H1 (cell line): Measurements from ENCODE around the gene AOAH. TPM values are rescaled to one million over a fixed set of nuclear protein-coding genes. Genes with fewer than 3 reads are reported as not detected.
"Not testable (repeated sequence)": the region's sequence is repeated elsewhere in the genome, so short reads cannot be mapped to it uniquely, and the experiment has no call there.

Source experiments
- CTCF ChIA-PET: fragments of 300-600 bp; sonication (Branson Sonifier 250); formaldehyde crosslinking; loops from one replicate; lab custom pipeline; 2021; ENCODE audit not compliant: partially characterized antibody; lab: Charles Lee
- POLR2A ChIA-PET: fragments of 300-600 bp; sonication (Branson Sonifier 250); formaldehyde crosslinking; loops from one replicate; lab custom pipeline; 2021; ENCODE audit warnings: inconsistent platforms; ENCODE audit not compliant: partially characterized antibody; lab: Charles Lee
- DNase-seq, 2 experiments: peaks; one replicate each; pipeline versions ENCODE4 v3.0.0 to v3.0.0-alpha.2; 2010 to 2022; ENCODE audit warnings: low spot score in 2 of 2, low read depth in 1 of 2, mixed read lengths in 1 of 2
- FAIRE-seq: peaks from 2 replicates; lab custom pipeline; 2011; peaks lifted over from hg19 to GRCh38; lab: Jason Lieb, UNC
- H2AFZ ChIP-seq: 2 replicates; pipeline ENCODE4 v1.8.1; 2012; ENCODE audit warnings: low read length, inconsistent platforms
- H2AK5ac ChIP-seq: 2 replicates; pipeline ENCODE4 v1.6.1; 2013; ENCODE audit warnings: low read depth, low read length
- H2BK120ac ChIP-seq: replicated peaks from 2 replicates; pipeline ENCODE3; 2013; ENCODE audit warnings: low read depth, low read length, inconsistent platforms
- H2BK12ac ChIP-seq: 2 replicates; pipeline ENCODE4 v1.6.1; 2013; ENCODE audit warnings: low read depth, low read length
- H2BK15ac ChIP-seq: 2 replicates; pipeline ENCODE4 v1.6.1; 2013; ENCODE audit warnings: low read length
- H2BK20ac ChIP-seq: 2 replicates; pipeline ENCODE4 v1.6.1; 2013; ENCODE audit warnings: low read length
- H2BK5ac ChIP-seq: 2 replicates; pipeline ENCODE4 v1.6.1; 2013; ENCODE audit warnings: low read depth, low read length
- H3K14ac ChIP-seq: 2 replicates; pipeline ENCODE4 v1.6.1; 2013; ENCODE audit warnings: inconsistent platforms; ENCODE audit not compliant: insufficient read length
- H3K18ac ChIP-seq: 2 replicates; pipeline ENCODE4 v1.6.1; 2013; ENCODE audit warnings: low read length; ENCODE audit errors: extremely low read depth
- H3K23ac ChIP-seq: 2 replicates; pipeline ENCODE4 v1.6.1; 2013; ENCODE audit warnings: inconsistent platforms; ENCODE audit not compliant: insufficient read length
- H3K23me2 ChIP-seq: 2 replicates; pipeline ENCODE4 v1.6.1; 2013; ENCODE audit warnings: low read depth, low read length
- H3K27ac ChIP-seq: 2 replicates; pipeline ENCODE4 v1.6.1; 2011; ENCODE audit warnings: low read depth, low read length, inconsistent platforms
- H3K27me3 ChIP-seq, 4 experiments: replicated peaks in 1 of 4; 1 replicate in 1 of 4; 2 replicates in 3 of 4; pipeline versions ENCODE4 v1.6.1 to v1.8.1; 2011 to 2013; ENCODE audit warnings: low read length in 3 of 4, mild to moderate bottlenecking in 3 of 4, inconsistent platforms in 2 of 4, mixed read lengths in 2 of 4, moderate library complexity in 1 of 4; ENCODE audit not compliant: control insufficient read depth in 3 of 4, insufficient read depth in 3 of 4; ENCODE audit errors: extremely low read depth in 1 of 4
- H3K36me3 ChIP-seq, 4 experiments: 2 replicates each; pipeline versions ENCODE4 v1.6.1 to v1.8.1; 2011 to 2013; ENCODE audit warnings: mild to moderate bottlenecking in 4 of 4, low read length in 3 of 4, moderate library complexity in 2 of 4, control low read depth in 1 of 4, inconsistent platforms in 1 of 4; ENCODE audit not compliant: insufficient read depth in 4 of 4, control insufficient read depth in 2 of 4
- H3K4ac ChIP-seq: replicated peaks from 2 replicates; pipeline ENCODE3; 2013; ENCODE audit warnings: low read length, low read depth, mixed read lengths, inconsistent platforms; ENCODE audit not compliant: insufficient read length
- H3K4me1 ChIP-seq, 4 experiments: replicated peaks in 1 of 4; 1 replicate in 1 of 4; 2 replicates in 3 of 4; pipeline versions ENCODE4 v1.6.1 to v1.8.1; 2011 to 2013; ENCODE audit warnings: low read length in 3 of 4, inconsistent platforms in 2 of 4, mixed read lengths in 1 of 4; ENCODE audit not compliant: insufficient read depth in 4 of 4, control insufficient read depth in 3 of 4
- H3K4me2 ChIP-seq, 2 experiments: 2 replicates each; pipeline versions ENCODE4 v1.6.1 to v1.8.1; 2011 to 2013; ENCODE audit warnings: low read depth in 2 of 2, low read length in 2 of 2, control low read depth in 1 of 2, inconsistent platforms in 1 of 2, mild to moderate bottlenecking in 1 of 2; ENCODE audit not compliant: insufficient read depth in 1 of 2
- H3K4me3 ChIP-seq, 4 experiments: fragments of 200-600, 300-600 bp in 1 of 4; sonication (generic), shearing (Covaris generic), sonication (Bioruptor Twin) in 1 of 4; 2 replicates each; pipeline versions ENCODE4 v1.5.1 to v1.8.1; 2011 to 2016; ENCODE audit warnings: low read length in 4 of 4, low read depth in 3 of 4, control low read depth in 2 of 4, inconsistent platforms in 2 of 4, mild to moderate bottlenecking in 2 of 4, mixed read lengths in 1 of 4, moderate library complexity in 1 of 4; ENCODE audit not compliant: insufficient read depth in 2 of 4; ENCODE audit errors: extremely low read depth in 1 of 4
- H3K56ac ChIP-seq: replicated peaks from 2 replicates; pipeline ENCODE3; 2013; ENCODE audit warnings: low read depth, mild to moderate bottlenecking, mixed read lengths, low read length, inconsistent platforms; ENCODE audit not compliant: insufficient read length
- H3K79me1 ChIP-seq: 2 replicates; pipeline ENCODE4 v1.6.1; 2013; ENCODE audit warnings: low read depth, low read length, control low read depth
- H3K79me2 ChIP-seq, 2 experiments: 2 replicates each; pipeline versions ENCODE4 v1.6.1 to v1.8.1; 2012 to 2013; ENCODE audit warnings: low read length in 2 of 2, mild to moderate bottlenecking in 2 of 2, inconsistent platforms in 1 of 2; ENCODE audit not compliant: insufficient read depth in 2 of 2, control insufficient read depth in 1 of 2
- H3K9ac ChIP-seq, 4 experiments: replicated peaks in 1 of 4; 1 replicate in 1 of 4; 2 replicates in 3 of 4; pipeline versions ENCODE4 v1.6.1 to v1.8.1; 2011 to 2013; ENCODE audit warnings: low read depth in 3 of 4, low read length in 3 of 4, control low read depth in 2 of 4, mild to moderate bottlenecking in 2 of 4, moderate library complexity in 2 of 4, inconsistent platforms in 1 of 4; ENCODE audit errors: extremely low read depth in 1 of 4
- H3K9me3 ChIP-seq, 2 experiments: 2 replicates each; pipeline versions ENCODE4 v1.6.1 to v1.8.1; 2012 to 2013; ENCODE audit warnings: mild to moderate bottlenecking in 2 of 2, moderate library complexity in 2 of 2, control low read depth in 1 of 2, inconsistent platforms in 1 of 2, low read depth in 1 of 2, low read length in 1 of 2, mixed read lengths in 1 of 2; ENCODE audit not compliant: insufficient read depth in 2 of 2
- H4K20me1 ChIP-seq, 2 experiments: replicated peaks in 1 of 2; 2 replicates each; pipeline versions ENCODE3 to v1.8.1; 2011 to 2013; ENCODE audit warnings: inconsistent platforms in 2 of 2, low read length in 2 of 2, mild to moderate bottlenecking in 1 of 2; ENCODE audit not compliant: insufficient read depth in 2 of 2, control insufficient read depth in 1 of 2
- H4K5ac ChIP-seq: 2 replicates; pipeline ENCODE4 v1.6.1; 2013; ENCODE audit warnings: low read length, low read depth, mixed read lengths, inconsistent platforms; ENCODE audit not compliant: insufficient read length
- H4K8ac ChIP-seq: 2 replicates; pipeline ENCODE4 v1.8.0; 2013; ENCODE audit warnings: mild to moderate bottlenecking, moderate library complexity, low read length, inconsistent platforms; ENCODE audit not compliant: insufficient read depth; ENCODE audit errors: extremely low read depth
- H4K91ac ChIP-seq: replicated peaks from 2 replicates; pipeline ENCODE3; 2013; ENCODE audit warnings: low read length, mixed read lengths, inconsistent platforms; ENCODE audit not compliant: insufficient read length
- WGBS, 2 experiments: shearing (Covaris generic) in 1 of 2; methylation state at CpG; one replicate each; pipeline versions ENCODE4 v1.1.6 to v1.1.7; 2013 to 2015; ENCODE audit warnings: low lambda C conversion rate in 2 of 2, mixed read lengths in 2 of 2, inconsistent platforms in 1 of 2, low coverage in 1 of 2, missing lambda C conversion rate in 1 of 2; ENCODE audit not compliant: insufficient replicate concordance in 2 of 2, insufficient coverage in 1 of 2, insufficient read length in 1 of 2; ENCODE audit errors: extremely low coverage in 1 of 2, missing lambda C conversion rate in 1 of 2; 5-methylcytosine and 5-hydroxymethylcytosine counted together
- polyA plus RNA-seq, 7 experiments: library from polyadenylated mRNA; depleted of rRNA in 3 of 7; stranded (reverse) in 5 of 7; unstranded in 2 of 7; fragments of >200 nt in 5 of 7; fragments of 200-250 nt in 2 of 7; gene quantifications; 1 replicate in 5 of 7; 2 replicates in 1 of 7; 4 replicates in 1 of 7; pipeline versions ENCODE4 v1.2.1 to v1.2.3, GENCODE V29; 2011 to 2013; ENCODE audit warnings: missing spikeins in 2 of 7, mixed read lengths in 2 of 7
- total RNA-seq: library from RNA; stranded (reverse); fragmentation: NEBNext Ultra II Directional; extraction: Animal tissue kit (Norgen Biotek cat#: 25700); gene quantifications from 2 replicates; pipeline ENCODE4 v1.2.1, GENCODE V29; 2021

AOAH gene
- total and polyA plus RNA-seq, 2 of the 8 experiments (the other 6 are each of a cell fraction or from before 2014, with no cell fraction given): 0.08 TPM; not detected in 1

GRCh38 chr7:36716802-36717201, 7.5 kb downstream of the AOAH start:
- H2BK15ac ChIP-seq, H2BK120ac ChIP-seq, H3K18ac ChIP-seq, H4K91ac ChIP-seq, POLR2A ChIA-PET, H3K4me2 ChIP-seq, H3K9ac ChIP-seq, H3K23me2 ChIP-seq, H3K56ac ChIP-seq, H4K20me1 ChIP-seq, H3K23ac ChIP-seq, H3K4me1 ChIP-seq, DNase-seq, FAIRE-seq, H2BK20ac ChIP-seq, H4K8ac ChIP-seq, H3K4ac ChIP-seq, H3K4me3 ChIP-seq, H2BK5ac ChIP-seq, H2AK5ac ChIP-seq, H3K79me2 ChIP-seq, H3K79me1 ChIP-seq, H4K5ac ChIP-seq, H2BK12ac ChIP-seq, H3K36me3 ChIP-seq, H2AFZ ChIP-seq, H3K9me3 ChIP-seq, H3K27me3 ChIP-seq, H3K14ac ChIP-seq, H3K27ac ChIP-seq: not testable (repeated sequence)
- CTCF ChIA-PET: interaction anchor here (1.2 kb wide), 1 partner anchor 40 kb away, joined by 3 read pairs; no protein-coding TSS in a partner anchor
- 89% methylated on average over 8 of the region's 8 CpGs; no CpG with 5 or more reads in 1 of the 2 experiments for WGBS, 2 experiments
